ENCODE measurements around the gene PDZD2.
"Not testable (repeated sequence)": the region's sequence is repeated elsewhere in the genome, so short reads cannot be mapped to it uniquely, and the experiment has no call there.

PDZD2 gene

DNA sequence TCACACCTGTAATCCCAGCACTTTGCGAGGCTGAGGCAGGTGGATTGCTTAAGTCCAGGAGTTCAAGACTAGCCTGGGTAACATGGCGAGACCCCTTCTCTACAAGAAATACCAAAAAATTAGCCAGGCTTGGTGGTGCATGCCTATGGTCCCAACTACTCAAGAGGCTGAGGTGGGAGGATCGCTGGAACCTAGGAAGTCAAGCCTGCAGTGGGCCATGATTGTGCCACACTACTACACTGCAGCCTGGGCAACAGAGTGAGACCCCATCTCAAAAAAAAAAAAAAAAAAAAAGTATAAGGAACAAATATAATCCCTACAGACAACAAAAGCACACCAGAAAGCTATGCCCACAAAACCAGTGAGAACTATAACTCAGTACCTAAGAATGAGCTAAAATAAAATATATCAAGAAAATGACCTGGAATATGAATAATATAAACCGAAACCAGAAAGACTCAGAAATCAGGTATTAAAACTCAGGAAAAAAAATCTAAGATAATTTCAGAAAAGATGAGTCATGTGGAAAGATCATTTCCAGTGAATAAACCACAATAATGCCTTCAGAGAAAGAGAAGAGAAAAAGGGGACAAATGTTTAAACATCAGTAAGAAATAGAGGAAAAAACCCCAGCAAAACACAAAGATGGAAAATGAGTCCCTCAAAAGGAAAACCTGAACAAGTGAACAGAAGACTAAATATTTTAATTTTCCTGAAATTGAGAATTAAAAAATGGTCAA is 477.8 kb downstream of the PDZD2 start:
- peaks cover 90% of the 10 kb centered on the region for H3K36me3 ChIP-seq
- no peaks in the 10 kb centered on the region for H3K9me3 ChIP-seq (ENCODE audit: severe bottlenecking)
- TF ChIP-seq, protein P1, sequence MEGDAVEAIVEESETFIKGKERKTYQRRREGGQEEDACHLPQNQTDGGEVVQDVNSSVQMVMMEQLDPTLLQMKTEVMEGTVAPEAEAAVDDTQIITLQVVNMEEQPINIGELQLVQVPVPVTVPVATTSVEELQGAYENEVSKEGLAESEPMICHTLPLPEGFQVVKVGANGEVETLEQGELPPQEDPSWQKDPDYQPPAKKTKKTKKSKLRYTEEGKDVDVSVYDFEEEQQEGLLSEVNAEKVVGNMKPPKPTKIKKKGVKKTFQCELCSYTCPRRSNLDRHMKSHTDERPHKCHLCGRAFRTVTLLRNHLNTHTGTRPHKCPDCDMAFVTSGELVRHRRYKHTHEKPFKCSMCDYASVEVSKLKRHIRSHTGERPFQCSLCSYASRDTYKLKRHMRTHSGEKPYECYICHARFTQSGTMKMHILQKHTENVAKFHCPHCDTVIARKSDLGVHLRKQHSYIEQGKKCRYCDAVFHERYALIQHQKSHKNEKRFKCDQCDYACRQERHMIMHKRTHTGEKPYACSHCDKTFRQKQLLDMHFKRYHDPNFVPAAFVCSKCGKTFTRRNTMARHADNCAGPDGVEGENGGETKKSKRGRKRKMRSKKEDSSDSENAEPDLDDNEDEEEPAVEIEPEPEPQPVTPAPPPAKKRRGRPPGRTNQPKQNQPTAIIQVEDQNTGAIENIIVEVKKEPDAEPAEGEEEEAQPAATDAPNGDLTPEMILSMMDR (IDR thresholded peaks at IDR 0.05; ENCODE audit: low read depth, low read length) = no peak
- no peak overlapping the region for H3K4me3 ChIP-seq (ENCODE audit: low read depth, low read length)
- H3K27me3 ChIP-seq (ENCODE audit: insufficient read depth, low read depth, severe bottlenecking) = no peaks in the 10 kb centered on the region
- DNase-seq = no peak
- no peak overlapping the region for H3K27ac ChIP-seq

DNA sequence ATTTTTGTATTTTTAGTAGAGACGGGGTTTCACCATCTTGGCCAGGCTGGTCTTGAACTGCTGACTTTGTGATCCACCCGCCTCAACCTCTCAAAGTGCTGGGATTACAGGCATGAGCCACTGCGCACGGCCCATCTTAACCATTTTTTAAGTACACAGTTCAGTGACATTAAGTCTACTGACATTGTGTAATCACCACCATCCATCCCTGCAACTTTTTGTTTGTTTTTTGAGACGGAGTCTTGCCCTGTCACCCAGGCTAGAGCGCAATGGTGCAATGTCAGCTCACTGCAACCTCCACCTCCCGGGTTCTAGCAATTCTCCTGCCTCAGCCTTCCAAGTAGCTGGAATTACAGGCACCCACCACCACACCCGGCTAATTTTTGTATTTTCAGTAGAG is 480.0 kb downstream of the PDZD2 start:
- not testable (repeated sequence) for H3K27me3 ChIP-seq (ENCODE audit: insufficient read depth, low read depth, severe bottlenecking); DNase-seq; H3K4me3 ChIP-seq (ENCODE audit: low read depth, low read length); H3K27ac ChIP-seq; H3K9me3 ChIP-seq (ENCODE audit: severe bottlenecking)
- H3K36me3 ChIP-seq = peaks cover 90% of the 10 kb centered on the region

DNA sequence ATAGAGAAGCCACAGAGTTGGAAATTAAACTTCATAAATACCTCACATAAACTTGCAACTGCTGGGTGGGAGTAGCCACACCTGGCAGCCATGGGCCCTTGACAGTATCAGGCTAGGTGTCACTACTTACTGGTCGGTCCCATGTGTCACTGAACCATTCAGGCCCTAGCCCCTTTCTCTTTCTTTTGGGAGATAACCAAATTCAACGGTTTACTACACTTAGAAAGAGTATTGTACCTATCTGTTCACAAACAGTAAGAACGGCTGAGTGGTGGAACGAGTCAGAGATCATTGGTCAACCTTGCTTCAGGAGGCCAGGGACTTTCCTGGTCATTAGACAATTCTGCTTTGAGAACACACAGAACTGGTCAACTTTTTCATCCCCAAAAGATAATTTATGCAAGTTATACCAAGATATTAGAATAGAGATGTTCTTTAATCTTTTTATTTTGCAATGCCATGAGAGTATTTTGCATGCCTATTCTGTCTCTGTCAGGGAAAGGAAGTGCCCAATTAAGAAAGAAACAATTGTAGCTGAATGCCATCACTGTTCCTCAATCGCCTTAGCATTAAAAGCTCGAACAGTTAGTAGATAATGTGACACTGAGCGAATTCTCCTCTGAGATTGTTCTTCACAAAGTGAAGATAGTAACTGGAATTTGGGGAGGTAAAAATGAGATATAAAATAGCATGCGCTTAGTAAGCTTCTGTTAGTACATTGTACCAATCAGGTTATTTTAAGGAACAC is 484.3 kb downstream of the PDZD2 start:
- TF ChIP-seq, protein P1 (IDR thresholded peaks at IDR 0.05; ENCODE audit: low read depth, low read length) = no peak
- DNase-seq = no peak
- H3K36me3 ChIP-seq = peaks cover 86% of the 10 kb centered on the region
- H3K4me3 ChIP-seq (ENCODE audit: low read depth, low read length) = no peak overlapping the region
- H3K9me3 ChIP-seq (ENCODE audit: severe bottlenecking) = no peaks in the 10 kb centered on the region
- no peaks in the 10 kb centered on the region for H3K27me3 ChIP-seq (ENCODE audit: insufficient read depth, low read depth, severe bottlenecking)
- no peak overlapping the region for H3K27ac ChIP-seq

DNA sequence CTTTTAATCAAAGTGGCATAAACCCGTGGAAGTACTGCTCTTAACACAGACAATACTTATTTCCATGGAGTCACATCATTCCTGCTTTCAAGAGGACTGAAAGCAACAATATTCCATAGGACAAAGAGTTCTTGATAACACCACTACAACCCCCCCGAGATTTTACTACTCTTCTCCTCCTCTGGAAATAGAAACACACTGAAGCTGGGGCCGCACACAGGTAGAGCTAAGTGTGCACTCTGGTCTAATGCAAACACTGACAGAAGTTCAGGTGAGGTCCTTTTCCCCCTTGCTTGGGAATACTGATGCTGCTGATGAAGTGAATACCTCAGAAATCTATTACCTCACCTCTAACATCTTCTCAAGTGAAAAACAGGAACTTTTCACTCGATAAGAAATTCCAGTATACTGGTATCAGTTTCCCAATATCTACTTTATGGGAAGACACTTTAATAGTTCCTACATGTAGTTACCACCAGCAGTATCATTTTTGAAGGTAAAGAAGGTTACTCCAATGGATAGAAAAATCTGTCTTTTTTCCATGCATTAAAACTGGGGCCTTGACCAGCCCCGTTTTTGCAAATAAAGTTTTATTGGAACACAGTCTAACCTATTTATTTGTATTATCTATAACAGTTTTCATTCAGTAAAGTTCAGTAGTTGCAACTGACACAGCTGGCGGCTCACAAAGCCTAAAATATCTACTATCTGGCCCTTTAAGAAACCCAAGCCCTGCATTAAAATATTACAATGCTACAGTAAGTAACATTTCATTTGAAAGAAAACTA is 485.2 kb downstream of the PDZD2 start:
- TF ChIP-seq, protein P1 (IDR thresholded peaks at IDR 0.05; ENCODE audit: low read depth, low read length) = no peak
- DNase-seq = no peak
- Histone ChIP-seq H3K27me3 (ENCODE audit: insufficient read depth, low read depth, severe bottlenecking) (no peaks in the 10 kb centered on the region), H3K9me3 (ENCODE audit: severe bottlenecking) (no peaks in the 10 kb centered on the region), H3K4me3 (ENCODE audit: low read depth, low read length) (no peak overlapping the region), H3K36me3 (peaks cover 82% of the 10 kb centered on the region), H3K27ac (no peak overlapping the region)

DNA sequence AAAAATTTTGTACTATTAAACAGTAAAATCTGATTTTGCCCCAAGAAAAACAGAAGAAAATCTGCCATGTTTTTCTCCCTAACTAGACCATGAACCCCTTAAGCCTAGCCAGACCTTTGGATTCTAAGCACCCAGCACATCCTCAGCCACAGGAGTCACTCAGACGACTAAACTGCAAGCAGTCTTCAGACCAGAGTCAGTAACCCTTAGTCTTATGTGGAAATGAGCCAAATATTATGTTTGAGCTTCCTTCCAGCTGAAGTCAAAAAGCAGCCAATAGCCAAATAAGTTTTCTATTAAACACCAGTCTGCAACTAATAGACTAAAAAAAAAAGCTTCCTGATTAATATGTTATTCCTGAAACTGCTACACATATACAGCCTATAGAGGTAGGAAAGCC is 487.8 kb downstream of the PDZD2 start:
- TF ChIP-seq, protein P1 (IDR thresholded peaks at IDR 0.05; ENCODE audit: low read depth, low read length) = no peak
- H3K4me3 ChIP-seq (ENCODE audit: low read depth, low read length) = no peak overlapping the region
- H3K27ac ChIP-seq = no peak overlapping the region
- peaks cover 76% of the 10 kb centered on the region for H3K36me3 ChIP-seq
- DNase-seq = no peak
- H3K27me3 ChIP-seq (ENCODE audit: insufficient read depth, low read depth, severe bottlenecking) = no peaks in the 10 kb centered on the region
- no peaks in the 10 kb centered on the region for H3K9me3 ChIP-seq (ENCODE audit: severe bottlenecking)

DNA sequence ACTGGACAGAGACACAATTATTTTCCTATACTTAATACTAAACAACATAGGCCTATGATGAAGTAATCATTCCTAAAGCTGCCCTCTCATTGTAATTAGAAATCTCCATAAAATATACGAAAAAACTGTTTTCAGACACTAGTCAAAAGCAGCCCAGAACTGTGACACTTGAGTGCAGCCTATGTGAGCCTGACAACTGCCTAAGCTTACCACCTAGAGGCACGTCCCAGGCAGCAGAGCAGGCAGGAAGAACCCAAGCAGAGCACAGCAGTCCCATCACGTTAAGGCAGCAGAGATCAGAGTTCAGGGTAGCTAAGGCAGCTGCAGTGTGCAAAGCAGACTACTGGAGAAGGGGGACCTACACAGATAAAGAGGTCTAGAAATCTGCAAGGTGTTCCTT is 488.8 kb downstream of the PDZD2 start:
- DNase-seq = no peak
- Histone ChIP-seq H3K27ac (no peak overlapping the region; the same call in 1 of the 2 replicates), H3K9me3 (ENCODE audit: severe bottlenecking) (no peaks in the 10 kb centered on the region), H3K4me3 (ENCODE audit: low read depth, low read length) (no peak overlapping the region), H3K27me3 (ENCODE audit: insufficient read depth, low read depth, severe bottlenecking) (no peaks in the 10 kb centered on the region), H3K36me3 (peaks cover 74% of the 10 kb centered on the region)
- TF ChIP-seq, protein P1 (IDR thresholded peaks at IDR 0.05; ENCODE audit: low read depth, low read length) = no peak

Measured in WERI-Rb-1 (cell line).